Bone marrow (tissue), 2 donors: ENCODE measurements around the gene NT5DC1.

Experiments used
- DNase-seq, 2 donors: peaks; one replicate each; lab custom pipeline; 2025; lab: John Stamatoyannopoulos, UW

NT5DC1 gene

GRCh38 chr6:116100419-116101301 is at the start of gene NT5DC1:
Gene NT5DC1 (plus strand): TSS chr6:116100853. CDS start chr6:116100931, 78 bp downstream.
- DNase-seq, result peak; percentile 44 to 59

- no peak for DNase-seq
Measured at GRCh38 chr6:116051244-116051643, 49.4 kb upstream of the NT5DC1 start.

- no peak for DNase-seq
Measured at GRCh38 chr6:116055513-116055912, 45.1 kb upstream of the NT5DC1 start.

GRCh38 chr6:116057766-116058165 is 42.9 kb upstream of the NT5DC1 start:
- no peak for DNase-seq

- no peak for DNase-seq
Measured at GRCh38 chr6:116059713-116060571, 40.7 kb upstream of the NT5DC1 start.

GRCh38 chr6:116060572-116061283 is 39.9 kb upstream of the NT5DC1 start, which contains the start of gene FRK:
Gene FRK (minus strand): TSS chr6:116060891. CDS start chr6:116060311, 580 bp downstream.
- no peak for DNase-seq

GRCh38 chr6:116062496-116062895 is 38.2 kb upstream of the NT5DC1 start:
- no peak for DNase-seq

GRCh38 chr6:116064666-116065065 is 36.0 kb upstream of the NT5DC1 start:
- no peak for DNase-seq

GRCh38 chr6:116066789-116067188 is 33.9 kb upstream of the NT5DC1 start:
- DNase-seq, result no peak

GRCh38 chr6:116070101-116070500 is 30.6 kb upstream of the NT5DC1 start:
- no peak for DNase-seq

- no peak for DNase-seq
Measured at GRCh38 chr6:116070616-116071389, 29.9 kb upstream of the NT5DC1 start.

GRCh38 chr6:116072368-116072767 is 28.3 kb upstream of the NT5DC1 start:
- no peak for DNase-seq

GRCh38 chr6:116073765-116074440 is 26.8 kb upstream of the NT5DC1 start:
- DNase-seq, result no peak

- DNase-seq, result no peak
Measured at GRCh38 chr6:116074732-116075390, 25.8 kb upstream of the NT5DC1 start.

- no peak for DNase-seq
Measured at GRCh38 chr6:116078522-116078921, 22.1 kb upstream of the NT5DC1 start.

GRCh38 chr6:116078945-116079344 is 21.7 kb upstream of the NT5DC1 start:
- no peak for DNase-seq

GRCh38 chr6:116083052-116083451 is 17.6 kb upstream of the NT5DC1 start:
- DNase-seq, result no peak

- no peak for DNase-seq
Measured at GRCh38 chr6:116084284-116084683, 16.4 kb upstream of the NT5DC1 start.

- no peak for DNase-seq
Measured at GRCh38 chr6:116087437-116088027, 13.1 kb upstream of the NT5DC1 start.

GRCh38 chr6:116088946-116089345 is 11.7 kb upstream of the NT5DC1 start:
- no peak for DNase-seq
